A549 (cell line): Measurements from ENCODE around the gene DTNA. TPM values are rescaled to one million over a fixed set of nuclear protein-coding genes. Genes with fewer than 3 reads are reported as not detected.

ENCODE experiments used
- ATAC-seq, 2 experiments: fragments of 200-7000 bp in 1 of 2; fragments of >200 bp in 1 of 2; cut with Nextera tagmentation in 1 of 2; cut with Tn5 transposase in 1 of 2; 3 replicates each; pipeline versions ENCODE4 v1.8.0 to v1.9.1; 2018 to 2020; ENCODE audit warnings: mild to moderate bottlenecking in 1 of 2, moderate library complexity in 1 of 2
- CTCF ChIA-PET: fragments of 300-600 bp; sonication (Branson Sonifier 250); formaldehyde crosslinking; extraction: SDS; loops from one replicate; lab custom pipeline; 2021; ENCODE audit warnings: antibody characterized with exemption, inconsistent platforms; lab: Yijun Ruan, JAX
- POLR2A ChIA-PET: fragments of 350-600 bp; formaldehyde crosslinking; extraction: SDS; loops from one replicate; lab custom pipeline; 2021; ENCODE audit warnings: antibody characterized with exemption, inconsistent platforms; lab: Yijun Ruan, JAX
- DNase-seq, 2 experiments: peaks; one replicate each; pipeline versions ENCODE4 v3.0.0 to v3.0.0-alpha.2; 2011 to 2016; ENCODE audit warnings: low read depth in 1 of 2, low spot score in 1 of 2
- FAIRE-seq: peaks from 2 replicates; lab custom pipeline; 2011; peaks lifted over from hg19 to GRCh38; lab: Jason Lieb, UNC
- H3K27ac ChIP-seq, 2 experiments: fragments of >200 bp; sonication (Bioruptor Twin); formaldehyde crosslinking; 3 replicates each; pipeline ENCODE4 v1.5.1; 2016 to 2017
- H3K4me1 ChIP-seq: fragments of >200 bp; sonication (Bioruptor Twin); formaldehyde crosslinking; 3 replicates; pipeline ENCODE4 v1.6.1; 2016
- H3K4me2 ChIP-seq: fragments of >200 bp; sonication (Bioruptor Twin); formaldehyde crosslinking; 3 replicates; pipeline ENCODE4 v1.6.1; 2016
- H3K4me3 ChIP-seq: fragments of >200 bp; sonication (Bioruptor Twin); formaldehyde crosslinking; 3 replicates; pipeline ENCODE4 v1.5.1; 2016
- H3K9me3 ChIP-seq: fragments of >200 bp; sonication (Bioruptor Twin); formaldehyde crosslinking; 3 replicates; pipeline ENCODE4 v1.6.1; 2016
- BHLHE40 ChIP-seq: IDR thresholded peaks from 2 replicates; pipeline ENCODE4 v1.6.1; 2012; ENCODE audit warnings: low read depth, low read length, inconsistent platforms
- CBX2 ChIP-seq: fragments of 200-600 bp; sonication (generic); IDR thresholded peaks from 2 replicates; pipeline ENCODE4 v1.6.1; 2016; ENCODE audit warnings: low read depth, mild to moderate bottlenecking, borderline replicate concordance
- EHF ChIP-seq: fragments of 250-450 bp; sonication (Bioruptor Pico); IDR thresholded peaks from 2 replicates; pipeline ENCODE4 v1.5.0; 2020; ENCODE audit warnings: mild to moderate bottlenecking
- FOSB ChIP-seq: fragments of 250-450 bp; sonication (Bioruptor Pico); IDR thresholded peaks from 2 replicates; pipeline ENCODE4 v1.5.0; 2020; ENCODE audit warnings: mild to moderate bottlenecking, moderate library complexity
- FOSL2 ChIP-seq, 2 experiments: fragments of 450-650 bp in 1 of 2; fragments of >200 bp in 1 of 2; sonication (Bioruptor Twin) in 1 of 2; formaldehyde crosslinking; IDR thresholded peaks; 2 replicates each; pipeline versions ENCODE4 v1.5.0 to v1.6.1; 2016 to 2020; ENCODE audit warnings: mild to moderate bottlenecking in 1 of 2, moderate library complexity in 1 of 2
- FOXS1 ChIP-seq: fragments of 250-450 bp; sonication (Bioruptor Pico); IDR thresholded peaks from 2 replicates; pipeline ENCODE4 v1.5.0; 2020; ENCODE audit warnings: mild to moderate bottlenecking, moderate library complexity
- HDAC2 ChIP-seq: fragments of 200-600 bp; sonication (generic); IDR thresholded peaks from 2 replicates; pipeline ENCODE4 v1.6.1; 2016
- NFE2L2 ChIP-seq: fragments of 150-350 bp; conservative IDR thresholded peaks from 2 replicates; pipeline ENCODE4 v1.6.1; 2014; ENCODE audit warnings: low read length
- NPAS2 ChIP-seq: fragments of 250-450 bp; sonication (Bioruptor Pico); IDR thresholded peaks from 2 replicates; pipeline ENCODE4 v1.8.0; 2022; ENCODE audit warnings: mild to moderate bottlenecking, moderate library complexity, borderline replicate concordance
- NR3C1 ChIP-seq: fragments of >200 bp; sonication (Bioruptor Twin); formaldehyde crosslinking; IDR thresholded peaks from 3 replicates; pipeline ENCODE4 v1.6.1; 2017
- RAD21 ChIP-seq, 2 experiments: fragments of >200 bp in 1 of 2; sonication (Bioruptor Twin) in 1 of 2; formaldehyde crosslinking in 1 of 2; IDR thresholded peaks in 1 of 2; conservative IDR thresholded peaks in 1 of 2; 2 replicates in 1 of 2; 3 replicates in 1 of 2; pipeline ENCODE4 v1.6.1; 2012 to 2018; ENCODE audit warnings: inconsistent platforms in 1 of 2
- RARB ChIP-seq: fragments of 250-450 bp; sonication (Bioruptor Pico); IDR thresholded peaks from 2 replicates; pipeline ENCODE4 v1.8.0; 2021; ENCODE audit warnings: mild to moderate bottlenecking, moderate library complexity
- RNF2 ChIP-seq: fragments of 200-600 bp; sonication (generic); IDR thresholded peaks from 2 replicates; pipeline ENCODE4 v1.6.1; 2016; ENCODE audit warnings: low read depth, mild to moderate bottlenecking, antibody characterized with exemption, moderate library complexity, borderline replicate concordance
- SREBF2 ChIP-seq: fragments of 450-650 bp; IDR thresholded peaks from 2 replicates; pipeline ENCODE4 v1.6.1; 2014; ENCODE audit warnings: mild to moderate bottlenecking, moderate library complexity
- TFCP2L1 ChIP-seq: fragments of 250-450 bp; sonication (Bioruptor Pico); IDR thresholded peaks from 2 replicates; pipeline ENCODE4 v1.5.0; 2021; ENCODE audit warnings: mild to moderate bottlenecking
- ZNF302 ChIP-seq: fragments of 250-450 bp; sonication (Bioruptor Pico); IDR thresholded peaks from 2 replicates; pipeline ENCODE4 v1.9.0; 2021; ENCODE audit warnings: inconsistent platforms, mild to moderate bottlenecking, moderate library complexity
- WGBS: methylation state at CpG from one replicate; pipeline ENCODE4 v1.1.6; 2017; ENCODE audit errors: missing lambda C conversion rate; 5-methylcytosine and 5-hydroxymethylcytosine counted together
- polyA plus RNA-seq, 4 experiments: library from polyadenylated mRNA; depleted of rRNA in 3 of 4; stranded (reverse); fragments of >200 nt; fragmentation: RNase III in 1 of 4; extraction: RNeasy Plus Mini Kit Qiagen cat#74134 plus additional on column Dnase treatment in 1 of 4; gene quantifications; 2 replicates in 3 of 4; 3 replicates in 1 of 4; pipeline ENCODE4 v1.2.3, GENCODE V29; 2011 to 2017
- TF ChIP-seq, protein P1 (sequence below): fragments of 450-650 bp; IDR thresholded peaks from 2 replicates; pipeline ENCODE4 v1.6.1; 2014; ENCODE audit warnings: antibody characterized with exemption
- TF ChIP-seq, protein P2 (sequence below): IDR thresholded peaks from 2 replicates; pipeline ENCODE4 v1.6.1; 2012; ENCODE audit warnings: low read depth, borderline replicate concordance
- TF ChIP-seq, protein P3 (sequence below): fragments of 250-450 bp; sonication (Bioruptor Pico); IDR thresholded peaks from 2 replicates; pipeline ENCODE4 v1.5.0; 2020; ENCODE audit warnings: low read depth, mild to moderate bottlenecking, moderate library complexity
- TF ChIP-seq, protein P4 (sequence below): IDR thresholded peaks from 2 replicates; pipeline ENCODE4 v1.6.1; 2012

Gene DTNA
- polyA plus RNA-seq, 2 of the 4 experiments (the other 2 are of a cell fraction) = 0.12 TPM; not detected in 1

DNA sequence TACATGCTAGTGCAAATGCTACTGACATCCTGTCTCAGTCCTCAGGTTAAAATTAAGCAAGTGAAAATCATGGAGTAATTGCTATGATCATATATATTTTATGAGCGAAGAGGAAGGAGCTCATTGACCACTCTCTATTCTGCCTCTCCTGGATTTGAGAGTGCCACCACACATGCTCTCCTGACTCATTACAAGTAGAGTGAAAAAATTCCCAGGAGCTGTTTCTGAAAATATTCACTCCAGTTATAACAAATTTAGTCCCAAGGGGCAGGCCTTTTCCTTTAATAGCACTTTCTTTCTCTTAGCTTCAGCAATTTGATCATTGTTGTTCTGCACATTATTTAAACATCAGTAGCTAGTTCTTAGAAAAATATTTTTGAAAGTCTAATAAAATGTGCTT is 176.1 kb downstream of the DTNA start (continued):
- TF ChIP-seq, protein P1, sequence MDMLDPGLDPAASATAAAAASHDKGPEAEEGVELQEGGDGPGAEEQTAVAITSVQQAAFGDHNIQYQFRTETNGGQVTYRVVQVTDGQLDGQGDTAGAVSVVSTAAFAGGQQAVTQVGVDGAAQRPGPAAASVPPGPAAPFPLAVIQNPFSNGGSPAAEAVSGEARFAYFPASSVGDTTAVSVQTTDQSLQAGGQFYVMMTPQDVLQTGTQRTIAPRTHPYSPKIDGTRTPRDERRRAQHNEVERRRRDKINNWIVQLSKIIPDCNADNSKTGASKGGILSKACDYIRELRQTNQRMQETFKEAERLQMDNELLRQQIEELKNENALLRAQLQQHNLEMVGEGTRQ = no peak
- TF ChIP-seq HDAC2 = no peak
- no peak for TF ChIP-seq RARB (CRISPR knock-in tag)
- no peak for TF ChIP-seq RAD21 (conservative IDR thresholded peaks at IDR 0.05 in 1 of 2, IDR thresholded peaks at IDR 0.05 in 1 of 2)
- TF ChIP-seq, all 56 proteins: peak for 0

DNA sequence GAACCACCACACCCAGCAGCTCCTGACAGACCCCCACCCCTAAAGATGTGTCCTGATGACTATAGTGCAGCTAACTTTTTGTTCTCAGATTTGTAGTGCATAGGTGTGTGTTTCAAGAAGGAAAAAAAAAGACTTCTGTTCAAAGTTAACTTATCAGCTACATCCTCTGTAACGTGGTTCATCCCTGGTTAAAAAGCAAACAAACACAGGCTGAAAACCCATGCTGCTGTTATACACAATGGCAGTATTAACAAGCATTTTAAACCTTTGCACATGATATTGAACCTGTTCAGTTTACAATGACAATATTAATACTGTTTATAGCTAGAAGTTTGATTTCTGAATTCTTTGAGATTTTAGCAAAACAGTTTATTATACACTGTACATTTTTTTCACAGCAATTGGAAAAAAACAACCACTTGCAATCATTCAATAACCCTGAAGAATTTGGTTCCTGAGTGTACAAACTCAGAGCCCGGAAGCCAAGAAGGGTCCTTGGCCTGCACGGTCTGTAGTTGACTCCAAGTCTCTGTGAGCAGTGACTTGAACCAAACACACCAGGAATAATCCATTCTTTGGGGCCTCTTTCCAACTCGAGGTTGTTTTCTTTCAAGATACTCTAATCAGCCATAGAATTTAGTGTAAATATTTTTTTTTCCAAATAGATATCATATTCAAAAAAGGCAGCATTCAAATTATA is 177.9 kb downstream of the DTNA start:
- Histone ChIP-seq H3K27ac (no peak overlapping the region), H3K4me1 (no peaks in the 10 kb centered on the region), H3K9me3 (no peaks in the 10 kb centered on the region), H3K4me2 (no peak overlapping the region), H3K4me3 (no peak overlapping the region)
- FAIRE-seq (no peak), DNase-seq (no peak), ATAC-seq (no peak)
- POLR2A ChIA-PET = no interaction called here
- WGBS = 67% methylated on average over 4 of the region's 4 CpGs
- CTCF ChIA-PET = no interaction called here
- TF ChIP-seq EHF (CRISPR knock-in tag) (no peak), ZNF302 (no peak), HDAC2 (no peak), RARB (CRISPR knock-in tag) (no peak), NFE2L2 (no peak), NR3C1 (no peak), FOXS1 (CRISPR knock-in tag) (no peak), BHLHE40 (no peak), RNF2 (no peak)
- TF ChIP-seq, protein P2, sequence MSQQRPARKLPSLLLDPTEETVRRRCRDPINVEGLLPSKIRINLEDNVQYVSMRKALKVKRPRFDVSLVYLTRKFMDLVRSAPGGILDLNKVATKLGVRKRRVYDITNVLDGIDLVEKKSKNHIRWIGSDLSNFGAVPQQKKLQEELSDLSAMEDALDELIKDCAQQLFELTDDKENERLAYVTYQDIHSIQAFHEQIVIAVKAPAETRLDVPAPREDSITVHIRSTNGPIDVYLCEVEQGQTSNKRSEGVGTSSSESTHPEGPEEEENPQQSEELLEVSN = no peak

DNA sequence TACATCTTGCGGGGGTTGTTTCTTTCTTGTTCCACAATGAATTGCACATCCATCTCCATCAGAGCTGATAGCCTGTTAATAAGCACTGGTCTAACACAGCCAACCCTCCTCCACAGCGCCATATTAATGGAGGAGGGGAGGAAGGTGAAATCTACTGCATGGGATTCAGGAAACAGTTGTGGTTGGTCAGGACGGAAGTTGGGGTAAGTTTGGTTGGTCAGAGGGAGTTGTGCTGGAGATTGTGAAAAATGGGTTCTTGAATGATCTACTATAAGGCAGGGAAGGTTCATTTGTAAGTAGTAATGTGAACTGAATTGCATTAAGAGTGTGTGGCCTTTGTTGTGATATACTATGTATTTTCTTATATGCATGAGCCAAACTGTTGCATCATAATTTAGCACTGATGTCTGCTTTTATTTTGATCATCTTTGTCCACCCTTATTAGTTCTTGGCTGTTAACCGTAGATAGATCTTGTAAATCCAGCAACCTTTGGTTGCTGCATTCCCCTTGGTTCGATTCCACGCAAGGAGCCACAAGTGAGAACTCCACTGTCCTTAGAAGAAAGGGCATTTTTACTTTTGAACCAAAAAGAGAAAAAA is 180.5 kb downstream of the DTNA start:
- POLR2A ChIA-PET = no interaction called here
- Histone ChIP-seq H3K4me1 (no peaks in the 10 kb centered on the region), H3K4me3 (no peak overlapping the region), H3K27ac (no peak overlapping the region)
- WGBS = 88% methylated on average over 6 of the region's 6 CpGs
- no peak for TF ChIP-seq RNF2
- no peak for TF ChIP-seq CBX2
- TF ChIP-seq, protein P1 = no peak
- TF ChIP-seq TFCP2L1 (CRISPR knock-in tag) = no peak
- no peak for TF ChIP-seq ZNF302
- TF ChIP-seq, protein P3, sequence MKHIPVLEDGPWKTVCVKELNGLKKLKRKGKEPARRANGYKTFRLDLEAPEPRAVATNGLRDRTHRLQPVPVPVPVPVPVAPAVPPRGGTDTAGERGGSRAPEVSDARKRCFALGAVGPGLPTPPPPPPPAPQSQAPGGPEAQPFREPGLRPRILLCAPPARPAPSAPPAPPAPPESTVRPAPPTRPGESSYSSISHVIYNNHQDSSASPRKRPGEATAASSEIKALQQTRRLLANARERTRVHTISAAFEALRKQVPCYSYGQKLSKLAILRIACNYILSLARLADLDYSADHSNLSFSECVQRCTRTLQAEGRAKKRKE (CRISPR knock-in tag) = no peak
- TF ChIP-seq, protein P4, sequence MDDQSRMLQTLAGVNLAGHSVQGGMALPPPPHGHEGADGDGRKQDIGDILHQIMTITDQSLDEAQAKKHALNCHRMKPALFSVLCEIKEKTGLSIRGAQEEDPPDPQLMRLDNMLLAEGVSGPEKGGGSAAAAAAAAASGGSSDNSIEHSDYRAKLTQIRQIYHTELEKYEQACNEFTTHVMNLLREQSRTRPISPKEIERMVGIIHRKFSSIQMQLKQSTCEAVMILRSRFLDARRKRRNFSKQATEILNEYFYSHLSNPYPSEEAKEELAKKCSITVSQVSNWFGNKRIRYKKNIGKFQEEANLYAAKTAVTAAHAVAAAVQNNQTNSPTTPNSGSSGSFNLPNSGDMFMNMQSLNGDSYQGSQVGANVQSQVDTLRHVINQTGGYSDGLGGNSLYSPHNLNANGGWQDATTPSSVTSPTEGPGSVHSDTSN = no peak
- no peak for TF ChIP-seq SREBF2
- no peak for TF ChIP-seq FOSB (CRISPR knock-in tag)
- no peak for TF ChIP-seq NPAS2 (CRISPR knock-in tag)
- no peak for TF ChIP-seq FOXS1 (CRISPR knock-in tag)
- TF ChIP-seq FOSL2 (IDR thresholded peaks at IDR 0.05) = no peak
- TF ChIP-seq FOSL2 (CRISPR knock-in tag; IDR thresholded peaks at IDR 0.05) = no peak
- TF ChIP-seq, all 56 proteins: peak for 0
- DNase-seq = no peak
- CTCF ChIA-PET = no interaction called here
- Histone ChIP-seq H3K9me3 (peaks cover 4% of the 10 kb centered on the region; the same call in 1 of the 3 replicates), H3K4me2 (no peak overlapping the region)
- ATAC-seq = no peak
- FAIRE-seq = no peak
